ENCODE measurements around the gene RTTN. TPM values are rescaled to one million over a fixed set of nuclear protein-coding genes. Genes with fewer than 3 reads are reported as not detected.

Gene RTTN
- total RNA-seq, 2 donors from 2014 or later: 23.9 to 26.7 TPM

- no peak for DNase-seq
- ATAC-seq: no peak
- H3K36me3 Mint-ChIP-seq (ENCODE audit: low read depth): peaks cover 4% of the 10 kb centered on the region
- no peaks in the 10 kb centered on the region for H3K27me3 Mint-ChIP-seq
- H3K4me3 Mint-ChIP-seq: no peak overlapping the region
- peaks cover 6% of the 10 kb centered on the region for H3K4me1 Mint-ChIP-seq
- no peaks in the 10 kb centered on the region for H3K9me3 ChIP-seq (ENCODE audit: control insufficient read depth, low read length, poor library complexity, severe bottlenecking)
- H3K27ac Mint-ChIP-seq: no peak overlapping the region
Measured at GRCh38 chr18:70074116-70074515, 131.4 kb downstream of the RTTN start.

GRCh38 chr18:70073432-70073831 lies 132.1 kb downstream of the RTTN start:
- no peak for DNase-seq
- Mint-ChIP-seq H3K27ac (no peak overlapping the region), H3K36me3 (ENCODE audit: low read depth) (peaks cover 9% of the 10 kb centered on the region), H3K4me1 (peaks cover 4% of the 10 kb centered on the region), H3K27me3 (no peaks in the 10 kb centered on the region), H3K4me3 (no peak overlapping the region)
- no peaks in the 10 kb centered on the region for H3K9me3 ChIP-seq (ENCODE audit: control insufficient read depth, low read length, poor library complexity, severe bottlenecking)
- no peak for ATAC-seq

- peaks cover 9% of the 10 kb centered on the region for H3K36me3 Mint-ChIP-seq (ENCODE audit: low read depth)
- no peak for ATAC-seq
- no peaks in the 10 kb centered on the region for H3K27me3 Mint-ChIP-seq
- no peaks in the 10 kb centered on the region for H3K9me3 ChIP-seq (ENCODE audit: control insufficient read depth, low read length, poor library complexity, severe bottlenecking)
- H3K4me3 Mint-ChIP-seq: no peak overlapping the region
- peaks cover 4% of the 10 kb centered on the region for H3K4me1 Mint-ChIP-seq
- DNase-seq: no peak
- H3K27ac Mint-ChIP-seq: no peak overlapping the region
Measured at GRCh38 chr18:70072678-70073077, 132.8 kb downstream of the RTTN start.

GRCh38 chr18:70069965-70070364 lies 135.5 kb downstream of the RTTN start:
- Mint-ChIP-seq H3K36me3 (ENCODE audit: low read depth) (peaks cover 9% of the 10 kb centered on the region), H3K4me3 (no peak overlapping the region), H3K27me3 (no peaks in the 10 kb centered on the region), H3K27ac (no peak overlapping the region), H3K4me1 (peaks cover 4% of the 10 kb centered on the region)
- DNase-seq (no peak), ATAC-seq (no peak)
- no peaks in the 10 kb centered on the region for H3K9me3 ChIP-seq (ENCODE audit: control insufficient read depth, low read length, poor library complexity, severe bottlenecking)

- ATAC-seq: no peak
- Mint-ChIP-seq H3K4me3 (no peak overlapping the region), H3K27me3 (no peaks in the 10 kb centered on the region), H3K27ac (no peak overlapping the region), H3K36me3 (ENCODE audit: low read depth) (peaks cover 9% of the 10 kb centered on the region), H3K4me1 (peaks cover 5% of the 10 kb centered on the region)
- no peaks in the 10 kb centered on the region for H3K9me3 ChIP-seq (ENCODE audit: control insufficient read depth, low read length, poor library complexity, severe bottlenecking)
- DNase-seq: no peak
Measured at GRCh38 chr18:70069382-70069781, 136.1 kb downstream of the RTTN start.

GRCh38 chr18:70068981-70069380 lies 136.5 kb downstream of the RTTN start:
- no peaks in the 10 kb centered on the region for H3K9me3 ChIP-seq (ENCODE audit: control insufficient read depth, low read length, poor library complexity, severe bottlenecking)
- Mint-ChIP-seq H3K27ac (no peak overlapping the region), H3K36me3 (ENCODE audit: low read depth) (peaks cover 9% of the 10 kb centered on the region), H3K4me3 (no peak overlapping the region), H3K27me3 (no peaks in the 10 kb centered on the region), H3K4me1 (peaks cover 6% of the 10 kb centered on the region)
- ATAC-seq (no peak), DNase-seq (no peak)

- Mint-ChIP-seq H3K27ac (no peak overlapping the region), H3K4me3 (no peak overlapping the region), H3K27me3 (no peaks in the 10 kb centered on the region), H3K4me1 (peaks cover 12% of the 10 kb centered on the region), H3K36me3 (ENCODE audit: low read depth) (peaks cover 12% of the 10 kb centered on the region)
- ATAC-seq: no peak
- DNase-seq: no peak
- H3K9me3 ChIP-seq (ENCODE audit: control insufficient read depth, low read length, poor library complexity, severe bottlenecking): no peaks in the 10 kb centered on the region
Measured at GRCh38 chr18:70059684-70060083, 145.8 kb downstream of the RTTN start.

- DNase-seq (no peak), ATAC-seq (no peak)
- no peak overlapping the region for H3K4me3 Mint-ChIP-seq
- H3K27me3 Mint-ChIP-seq: no peaks in the 10 kb centered on the region
- H3K27ac Mint-ChIP-seq: no peak overlapping the region
- H3K9me3 ChIP-seq (ENCODE audit: control insufficient read depth, low read length, poor library complexity, severe bottlenecking): no peaks in the 10 kb centered on the region
- H3K4me1 Mint-ChIP-seq: peaks cover 10% of the 10 kb centered on the region
- H3K36me3 Mint-ChIP-seq (ENCODE audit: low read depth): peaks cover 12% of the 10 kb centered on the region
Measured at GRCh38 chr18:70058916-70059315, 146.6 kb downstream of the RTTN start.

GRCh38 chr18:70047931-70048603 lies 157.4 kb downstream of the RTTN start:
- Mint-ChIP-seq H3K4me1 (no peaks in the 10 kb centered on the region), H3K27ac (no peak overlapping the region), H3K27me3 (no peaks in the 10 kb centered on the region), H3K36me3 (ENCODE audit: low read depth) (peaks cover 6% of the 10 kb centered on the region), H3K4me3 (no peak overlapping the region)
- H3K9me3 ChIP-seq (ENCODE audit: control insufficient read depth, low read length, poor library complexity, severe bottlenecking): no peaks in the 10 kb centered on the region
- DNase-seq: no peak
- no peak for ATAC-seq

- DNase-seq (no peak), ATAC-seq (no peak)
- Mint-ChIP-seq H3K4me3 (no peak overlapping the region), H3K36me3 (ENCODE audit: low read depth) (peaks cover 6% of the 10 kb centered on the region), H3K27ac (no peak overlapping the region), H3K4me1 (peaks cover 2% of the 10 kb centered on the region), H3K27me3 (no peaks in the 10 kb centered on the region)
- no peaks in the 10 kb centered on the region for H3K9me3 ChIP-seq (ENCODE audit: control insufficient read depth, low read length, poor library complexity, severe bottlenecking)
Measured at GRCh38 chr18:70046796-70047195, 158.7 kb downstream of the RTTN start.

- no peaks in the 10 kb centered on the region for H3K27me3 Mint-ChIP-seq
- DNase-seq (no peak), ATAC-seq (no peak)
- peaks cover 4% of the 10 kb centered on the region for H3K36me3 Mint-ChIP-seq (ENCODE audit: low read depth)
- no peak overlapping the region for H3K4me3 Mint-ChIP-seq
- no peak overlapping the region for H3K27ac Mint-ChIP-seq
- peaks cover 2% of the 10 kb centered on the region for H3K4me1 Mint-ChIP-seq
- H3K9me3 ChIP-seq (ENCODE audit: control insufficient read depth, low read length, poor library complexity, severe bottlenecking): no peaks in the 10 kb centered on the region
Measured at GRCh38 chr18:70046207-70046606, 159.3 kb downstream of the RTTN start.

GRCh38 chr18:70044632-70045031 lies 160.9 kb downstream of the RTTN start:
- Mint-ChIP-seq H3K27me3 (no peaks in the 10 kb centered on the region), H3K4me3 (no peak overlapping the region), H3K27ac (no peak overlapping the region), H3K4me1 (peaks cover 2% of the 10 kb centered on the region), H3K36me3 (ENCODE audit: low read depth) (peaks cover 2% of the 10 kb centered on the region)
- ATAC-seq: no peak
- DNase-seq: no peak
- no peaks in the 10 kb centered on the region for H3K9me3 ChIP-seq (ENCODE audit: control insufficient read depth, low read length, poor library complexity, severe bottlenecking)

- H3K4me3 Mint-ChIP-seq: no peak overlapping the region
- ATAC-seq: no peak
- peaks cover 2% of the 10 kb centered on the region for H3K4me1 Mint-ChIP-seq
- H3K36me3 Mint-ChIP-seq (ENCODE audit: low read depth): peaks cover 8% of the 10 kb centered on the region
- DNase-seq: no peak
- no peaks in the 10 kb centered on the region for H3K9me3 ChIP-seq (ENCODE audit: control insufficient read depth, low read length, poor library complexity, severe bottlenecking)
- H3K27me3 Mint-ChIP-seq: no peaks in the 10 kb centered on the region
- no peak overlapping the region for H3K27ac Mint-ChIP-seq
Measured at GRCh38 chr18:70041459-70042050, 163.9 kb downstream of the RTTN start.

GRCh38 chr18:70039186-70039585 lies 166.3 kb downstream of the RTTN start:
- Mint-ChIP-seq H3K36me3 (ENCODE audit: low read depth) (peaks cover 11% of the 10 kb centered on the region), H3K27ac (no peak overlapping the region), H3K27me3 (no peaks in the 10 kb centered on the region), H3K4me1 (peaks cover 5% of the 10 kb centered on the region), H3K4me3 (no peak overlapping the region)
- H3K9me3 ChIP-seq (ENCODE audit: control insufficient read depth, low read length, poor library complexity, severe bottlenecking): no peaks in the 10 kb centered on the region
- ATAC-seq (no peak), DNase-seq (no peak)

Data from T-helper 17 cell (primary cell).